Measurements from ENCODE around the gene IFT74. TPM values are rescaled to one million over a fixed set of nuclear protein-coding genes. Genes with fewer than 3 reads are reported as not detected.
A peak's percentile ranks its signal among the peaks of the same experiment; 100 is the strongest.
"Not testable (repeated sequence)": the region's sequence is repeated elsewhere in the genome, so short reads cannot be mapped to it uniquely, and the experiment has no call there.

IFT74 gene
- total and polyA plus RNA-seq, 10 of the 15 experiments (the other 5 are each of a cell fraction or from before 2014, with no cell fraction given): 7.6 to 15.4 (median 12.3) TPM

DNA sequence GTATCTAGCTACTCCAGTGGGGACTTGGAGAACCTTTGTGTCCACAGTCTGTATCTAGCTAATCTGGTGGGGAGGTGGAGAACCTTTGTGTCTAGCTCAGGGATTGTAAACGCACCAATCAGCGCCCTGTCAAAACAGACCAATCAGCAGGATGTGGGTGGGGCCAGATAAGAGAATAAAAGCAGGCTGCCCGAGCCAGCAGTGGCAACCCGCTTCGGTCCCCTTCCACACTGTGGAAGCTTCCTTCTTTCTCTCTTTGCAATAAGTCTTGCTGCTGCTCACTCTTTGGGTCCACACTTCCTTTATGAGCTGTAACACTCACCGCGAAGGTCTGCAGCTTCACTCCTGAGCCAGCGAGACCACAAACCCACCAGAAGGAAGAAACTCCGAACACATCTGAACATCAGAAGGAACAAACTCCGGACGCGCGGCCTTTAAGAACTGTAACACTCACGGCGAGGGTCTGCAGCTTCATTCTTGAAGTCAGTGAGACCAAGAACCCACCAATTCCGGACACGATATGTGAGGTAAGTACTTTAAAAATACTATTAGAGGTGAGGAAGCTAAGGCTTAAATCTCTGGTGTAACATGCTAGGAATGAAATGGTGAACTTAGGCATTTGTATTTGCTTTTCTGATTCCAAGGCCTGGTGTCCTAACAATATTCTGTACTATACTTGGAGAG lies 137.3 kb downstream of the IFT74 start:
- RAD21 ChIA-PET (ENCODE audit: unreplicated experiment); H3K79me2 ChIP-seq (ENCODE audit: control insufficient read depth, insufficient read depth, low read length); POLR2A ChIA-PET; H3K9me3 ChIP-seq (replicated peaks; ENCODE audit: control insufficient read depth, insufficient read depth, low read length); H3K27me3 ChIP-seq (replicated peaks in 1 of 2; ENCODE audit: control insufficient read depth in 2 of 2, insufficient read depth in 2 of 2, low read length in 1 of 2); H3K9ac ChIP-seq (ENCODE audit: control insufficient read depth, insufficient read depth, low read length); SMC1A ChIA-PET (ENCODE audit: uncharacterized antibody, unreplicated experiment); CTCF ChIA-PET; ATAC-seq; H4K20me1 ChIP-seq (ENCODE audit: control insufficient read depth, insufficient read depth); H3K4me3 ChIP-seq; in situ Hi-C loops (cut with MboI); H3K4me1 ChIP-seq (ENCODE audit: control insufficient read depth, insufficient read depth, low read length); FAIRE-seq; H3K36me3 ChIP-seq (ENCODE audit: control insufficient read depth in 2 of 2, insufficient read depth in 2 of 2, low read length in 1 of 2); H2AFZ ChIP-seq (ENCODE audit: control insufficient read depth, low read depth, low read length); H3K4me2 ChIP-seq (ENCODE audit: control insufficient read depth, insufficient read depth); intact Hi-C loops (cut with micrococcal nuclease; ENCODE audit: unreplicated experiment); BruUV-seq (replicated peaks); DNase-seq (ENCODE audit: low read depth, low spot score); H3K27ac ChIP-seq (ENCODE audit: control insufficient read depth, insufficient read depth): not testable (repeated sequence)
- peak; percentile 62 for TF ChIP-seq NFYB (IDR thresholded peaks at IDR 0.05; ENCODE audit: insufficient read depth, low read depth, low read length)
- WGBS (ENCODE audit: insufficient coverage, insufficient replicate concordance, low lambda C conversion rate, missing lambda C conversion rate): 26% methylated on average over 17 of the region's 17 CpGs

GRCh38 chr9:27094640-27095298 lies 138.6 kb downstream of the IFT74 start:
- intact Hi-C loops (cut with micrococcal nuclease; ENCODE audit: unreplicated experiment): no loop called here
- Histone ChIP-seq H3K79me2 (ENCODE audit: control insufficient read depth, insufficient read depth, low read length) (no peaks in the 10 kb centered on the region), H3K9ac (ENCODE audit: control insufficient read depth, insufficient read depth, low read length) (no peak overlapping the region), H3K27ac (ENCODE audit: control insufficient read depth, insufficient read depth) (no peak overlapping the region), H3K4me3 (no peak overlapping the region), H3K9me3 (replicated peaks; ENCODE audit: control insufficient read depth, insufficient read depth, low read length) (no peaks in the 10 kb centered on the region), H3K4me2 (ENCODE audit: control insufficient read depth, insufficient read depth) (no peak overlapping the region), H3K4me1 (ENCODE audit: control insufficient read depth, insufficient read depth, low read length) (no peaks in the 10 kb centered on the region), H4K20me1 (ENCODE audit: control insufficient read depth, insufficient read depth) (no peaks in the 10 kb centered on the region), H3K36me3 (ENCODE audit: control insufficient read depth in 2 of 2, insufficient read depth in 2 of 2, low read length in 1 of 2) (no peaks in the 10 kb centered on the region), H2AFZ (ENCODE audit: control insufficient read depth, low read depth, low read length) (no peak overlapping the region), H3K27me3 (replicated peaks in 1 of 2; ENCODE audit: control insufficient read depth in 2 of 2, insufficient read depth in 2 of 2, low read length in 1 of 2) (no peaks in the 10 kb centered on the region; a peak in 2 of 4 replicates)
- DNase-seq (ENCODE audit: low read depth, low spot score) (no peak), ATAC-seq (no peak), FAIRE-seq (no peak)
- 11% methylated on average over 3 of the region's 3 CpGs for WGBS (ENCODE audit: insufficient coverage, insufficient replicate concordance, low lambda C conversion rate, missing lambda C conversion rate)
- POLR2A ChIA-PET: no interaction called here
- in situ Hi-C loops (cut with MboI): no loop called here
- BruUV-seq (replicated peaks): no TSS peak
- SMC1A ChIA-PET (ENCODE audit: uncharacterized antibody, unreplicated experiment): no interaction called here
- CTCF ChIA-PET: no interaction called here
- RAD21 ChIA-PET (ENCODE audit: unreplicated experiment): no interaction called here
- TF ChIP-seq, protein P1, sequence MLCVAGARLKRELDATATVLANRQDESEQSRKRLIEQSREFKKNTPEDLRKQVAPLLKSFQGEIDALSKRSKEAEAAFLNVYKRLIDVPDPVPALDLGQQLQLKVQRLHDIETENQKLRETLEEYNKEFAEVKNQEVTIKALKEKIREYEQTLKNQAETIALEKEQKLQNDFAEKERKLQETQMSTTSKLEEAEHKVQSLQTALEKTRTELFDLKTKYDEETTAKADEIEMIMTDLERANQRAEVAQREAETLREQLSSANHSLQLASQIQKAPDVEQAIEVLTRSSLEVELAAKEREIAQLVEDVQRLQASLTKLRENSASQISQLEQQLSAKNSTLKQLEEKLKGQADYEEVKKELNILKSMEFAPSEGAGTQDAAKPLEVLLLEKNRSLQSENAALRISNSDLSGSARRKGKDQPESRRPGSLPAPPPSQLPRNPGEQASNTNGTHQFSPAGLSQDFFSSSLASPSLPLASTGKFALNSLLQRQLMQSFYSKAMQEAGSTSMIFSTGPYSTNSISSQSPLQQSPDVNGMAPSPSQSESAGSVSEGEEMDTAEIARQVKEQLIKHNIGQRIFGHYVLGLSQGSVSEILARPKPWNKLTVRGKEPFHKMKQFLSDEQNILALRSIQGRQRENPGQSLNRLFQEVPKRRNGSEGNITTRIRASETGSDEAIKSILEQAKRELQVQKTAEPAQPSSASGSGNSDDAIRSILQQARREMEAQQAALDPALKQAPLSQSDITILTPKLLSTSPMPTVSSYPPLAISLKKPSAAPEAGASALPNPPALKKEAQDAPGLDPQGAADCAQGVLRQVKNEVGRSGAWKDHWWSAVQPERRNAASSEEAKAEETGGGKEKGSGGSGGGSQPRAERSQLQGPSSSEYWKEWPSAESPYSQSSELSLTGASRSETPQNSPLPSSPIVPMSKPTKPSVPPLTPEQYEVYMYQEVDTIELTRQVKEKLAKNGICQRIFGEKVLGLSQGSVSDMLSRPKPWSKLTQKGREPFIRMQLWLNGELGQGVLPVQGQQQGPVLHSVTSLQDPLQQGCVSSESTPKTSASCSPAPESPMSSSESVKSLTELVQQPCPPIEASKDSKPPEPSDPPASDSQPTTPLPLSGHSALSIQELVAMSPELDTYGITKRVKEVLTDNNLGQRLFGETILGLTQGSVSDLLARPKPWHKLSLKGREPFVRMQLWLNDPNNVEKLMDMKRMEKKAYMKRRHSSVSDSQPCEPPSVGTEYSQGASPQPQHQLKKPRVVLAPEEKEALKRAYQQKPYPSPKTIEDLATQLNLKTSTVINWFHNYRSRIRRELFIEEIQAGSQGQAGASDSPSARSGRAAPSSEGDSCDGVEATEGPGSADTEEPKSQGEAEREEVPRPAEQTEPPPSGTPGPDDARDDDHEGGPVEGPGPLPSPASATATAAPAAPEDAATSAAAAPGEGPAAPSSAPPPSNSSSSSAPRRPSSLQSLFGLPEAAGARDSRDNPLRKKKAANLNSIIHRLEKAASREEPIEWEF (IDR thresholded peaks at IDR 0.05; ENCODE audit: insufficient replicate concordance, low read depth, low read length): no peak
- TF ChIP-seq FOXK2 (IDR thresholded peaks at IDR 0.05): no peak
- TF ChIP-seq CHD1 (IDR thresholded peaks at IDR 0.05; ENCODE audit: low read depth, low read length): no peak
- TF ChIP-seq ETV6 (conservative IDR thresholded peaks at IDR 0.05 in 1 of 2, IDR thresholded peaks at IDR 0.05 in 1 of 2; ENCODE audit: borderline replicate concordance in 1 of 2, low read depth in 1 of 2): no peak
- TF ChIP-seq BMI1 (IDR thresholded peaks at IDR 0.05; ENCODE audit: borderline replicate concordance): no peak
- TF ChIP-seq FOS (IDR thresholded peaks at IDR 0.05; ENCODE audit: borderline replicate concordance, extremely low read depth, insufficient read length): no peak
- no peak for TF ChIP-seq RAD51 (IDR thresholded peaks at IDR 0.05)
- TF ChIP-seq, protein P2, sequence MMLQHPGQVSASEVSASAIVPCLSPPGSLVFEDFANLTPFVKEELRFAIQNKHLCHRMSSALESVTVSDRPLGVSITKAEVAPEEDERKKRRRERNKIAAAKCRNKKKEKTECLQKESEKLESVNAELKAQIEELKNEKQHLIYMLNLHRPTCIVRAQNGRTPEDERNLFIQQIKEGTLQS (IDR thresholded peaks at IDR 0.05; ENCODE audit: borderline replicate concordance, extremely low read depth, low read depth, low read length): no peak
- TF ChIP-seq SRF (IDR thresholded peaks at IDR 0.05; ENCODE audit: low read depth in 2 of 2, low read length in 2 of 2): no peak

All from GM12878 (cell line).